Right renal pelvis (tissue), 4 donors: ENCODE measurements around the gene TM4SF1. TPM values are rescaled to one million over a fixed set of nuclear protein-coding genes. Genes with fewer than 3 reads are reported as not detected.

Experiments used
- DNase-seq, 4 donors: peaks; one replicate each; pipeline ENCODE4 v3.0.0-alpha.2; 2013; ENCODE audit warnings: low read depth in 4 of 4, low spot score in 3 of 4, missing footprints in 1 of 4
- polyA plus RNA-seq, 4 donors: library from polyadenylated mRNA; unstranded; fragments of 120-200 nt; gene quantifications; one replicate each; pipeline ENCODE4 v1.2.1, GENCODE V29; 2013; ENCODE audit not compliant: insufficient read length in 4 of 4

Gene TM4SF1, protein sequence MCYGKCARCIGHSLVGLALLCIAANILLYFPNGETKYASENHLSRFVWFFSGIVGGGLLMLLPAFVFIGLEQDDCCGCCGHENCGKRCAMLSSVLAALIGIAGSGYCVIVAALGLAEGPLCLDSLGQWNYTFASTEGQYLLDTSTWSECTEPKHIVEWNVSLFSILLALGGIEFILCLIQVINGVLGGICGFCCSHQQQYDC
- 10 to 100 TPM; 62.9 to 84.1 (median 70.8) TPM for polyA plus RNA-seq

DNA sequence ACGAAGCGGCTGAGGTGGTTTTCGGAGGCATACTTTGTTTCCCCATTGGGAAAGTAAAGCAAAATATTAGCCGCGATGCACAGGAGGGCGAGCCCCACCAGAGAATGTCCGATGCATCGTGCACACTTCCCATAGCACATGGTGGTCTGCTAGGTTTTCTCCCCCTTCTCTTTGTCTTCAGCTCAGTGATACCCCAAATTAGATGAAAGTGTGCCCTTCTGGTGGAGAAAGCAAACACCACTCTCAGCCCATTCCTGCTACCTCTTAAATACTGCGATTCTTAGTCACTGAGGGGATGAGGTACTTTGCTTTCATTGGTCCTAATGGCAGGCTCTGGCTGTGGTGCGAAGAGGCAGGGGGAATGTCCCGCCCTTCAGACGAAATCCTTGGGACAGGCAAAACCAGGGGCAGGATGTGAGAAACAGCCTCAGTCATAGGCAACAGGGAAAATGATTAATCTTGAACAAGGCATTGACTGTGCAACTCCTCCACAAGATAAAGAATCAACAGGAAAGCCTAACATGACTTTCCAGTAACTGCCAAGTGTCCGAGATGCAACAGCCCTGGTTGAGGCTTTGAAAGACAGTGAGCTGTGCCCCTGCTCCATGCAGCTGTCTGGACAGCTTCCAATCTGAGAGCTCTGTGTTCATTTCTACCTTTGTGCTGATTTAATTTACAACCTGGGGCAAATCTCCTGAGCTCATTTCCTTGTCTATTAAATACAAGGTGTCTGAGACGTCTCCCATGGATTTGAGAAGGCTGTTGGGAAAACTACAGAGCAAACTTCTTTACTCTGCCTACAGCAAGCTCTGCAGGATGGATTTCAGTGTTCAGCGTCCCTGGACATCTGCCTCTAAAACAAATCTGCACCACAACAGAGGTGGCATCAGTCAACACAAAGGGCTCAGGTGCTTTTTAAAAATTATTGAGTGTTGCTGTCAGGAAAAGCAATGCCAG lies at the start of gene TM4SF1:
Gene TM4SF1, minus strand, starts transcription at position 242 of the 957 bp plus-strand sequence. Its CDS starts 102 bp downstream, at position 140.
- DNase-seq: peak in 2 of 4 donors; percentile 18 to 19

DNA sequence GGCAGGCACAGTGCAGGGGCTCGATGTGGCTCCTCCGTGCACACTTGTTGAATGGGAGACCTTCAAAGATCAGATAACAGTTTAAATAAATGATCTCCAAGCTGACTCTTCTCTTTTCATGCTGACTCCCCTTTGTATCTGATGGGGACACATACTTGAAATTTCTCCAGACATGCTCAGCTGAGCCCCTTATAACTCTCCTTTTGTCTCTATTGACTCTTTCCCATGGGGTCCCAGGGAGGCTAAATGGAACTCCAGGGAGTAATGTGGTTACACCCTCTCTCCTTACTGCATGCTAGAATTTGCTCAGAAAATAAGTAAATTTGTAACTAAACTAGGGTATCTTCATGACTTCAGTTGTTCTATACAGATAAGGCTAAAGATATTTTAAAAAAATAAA lies 48.9 kb upstream of the TM4SF1 start:
- DNase-seq: no peak

DNA sequence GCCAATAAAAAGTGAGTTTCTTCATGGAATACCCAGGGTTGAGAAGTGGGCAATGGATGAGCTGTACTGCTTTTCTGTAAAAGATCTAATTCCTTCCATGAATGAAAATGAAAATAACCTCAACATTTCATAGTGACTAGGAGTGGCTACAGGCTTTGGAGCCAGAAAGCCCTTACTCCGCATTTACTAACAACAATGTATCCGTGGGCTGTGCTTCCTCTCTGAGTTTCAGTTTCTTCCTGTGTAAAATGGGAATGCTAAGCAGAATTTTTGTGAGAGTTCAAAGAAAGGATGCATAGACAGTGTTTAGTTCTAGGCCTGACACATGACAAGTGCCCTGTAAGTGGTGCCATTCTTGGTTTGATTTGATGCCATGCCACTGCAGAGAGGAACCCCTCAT lies 47.5 kb upstream of the TM4SF1 start:
- no peak for DNase-seq

DNA sequence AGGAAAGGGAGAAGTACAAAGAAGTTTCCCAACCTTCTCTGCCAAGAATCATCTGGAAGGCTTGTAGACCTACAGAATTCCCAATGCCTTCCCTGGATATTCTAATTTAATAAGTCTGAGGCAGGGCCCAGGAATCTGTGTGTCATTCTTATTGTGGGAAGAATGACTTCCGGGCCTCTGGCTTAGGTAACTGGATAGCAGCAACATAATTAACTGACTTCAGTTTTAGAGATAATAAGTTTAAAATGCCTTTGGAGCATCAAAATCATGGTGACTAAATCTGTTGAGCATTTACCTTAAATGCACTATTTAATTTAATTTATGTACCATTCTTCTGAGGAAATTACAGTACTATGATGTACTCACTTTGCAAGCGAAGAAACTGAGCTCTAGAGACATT lies 44.3 kb upstream of the TM4SF1 start:
- no peak for DNase-seq

DNA sequence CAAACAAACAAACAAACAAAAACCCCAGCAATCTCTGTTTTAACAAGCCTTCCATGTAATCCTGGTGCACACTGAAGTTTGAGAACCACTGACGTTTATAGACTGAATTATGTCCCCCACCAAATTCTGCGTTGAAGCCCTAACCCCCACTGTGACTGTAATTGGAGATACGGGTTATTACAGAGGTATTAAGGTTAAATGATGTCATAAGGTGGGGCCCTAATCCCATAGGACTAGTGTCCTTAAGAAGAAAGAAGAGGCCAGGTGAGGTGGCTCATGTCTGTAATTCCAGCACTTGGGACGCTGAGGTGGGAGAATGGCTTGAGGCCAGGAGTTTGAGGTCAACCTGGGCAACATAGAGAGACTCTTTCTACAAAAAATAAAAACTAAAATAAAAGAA lies 42.4 kb upstream of the TM4SF1 start:
- DNase-seq: no peak

DNA sequence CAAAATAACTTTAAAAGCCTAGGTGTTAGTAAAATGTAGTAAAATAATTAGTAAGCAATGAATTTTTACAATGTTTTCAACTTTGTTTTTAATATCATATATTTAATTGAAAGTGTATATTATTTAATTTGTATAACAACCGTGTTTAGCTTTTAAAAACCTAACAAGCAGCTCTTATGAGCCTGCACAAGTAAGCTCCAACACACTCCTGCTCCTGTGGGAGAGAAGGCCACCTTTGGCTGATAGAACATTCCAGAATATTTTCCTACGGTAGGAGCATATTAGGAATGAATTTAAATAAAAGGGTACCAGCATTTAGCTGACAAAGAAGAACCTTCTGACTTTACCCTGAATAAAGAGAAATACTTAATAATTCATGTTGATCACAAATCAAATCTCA lies 40.3 kb upstream of the TM4SF1 start:
- DNase-seq: no peak

DNA sequence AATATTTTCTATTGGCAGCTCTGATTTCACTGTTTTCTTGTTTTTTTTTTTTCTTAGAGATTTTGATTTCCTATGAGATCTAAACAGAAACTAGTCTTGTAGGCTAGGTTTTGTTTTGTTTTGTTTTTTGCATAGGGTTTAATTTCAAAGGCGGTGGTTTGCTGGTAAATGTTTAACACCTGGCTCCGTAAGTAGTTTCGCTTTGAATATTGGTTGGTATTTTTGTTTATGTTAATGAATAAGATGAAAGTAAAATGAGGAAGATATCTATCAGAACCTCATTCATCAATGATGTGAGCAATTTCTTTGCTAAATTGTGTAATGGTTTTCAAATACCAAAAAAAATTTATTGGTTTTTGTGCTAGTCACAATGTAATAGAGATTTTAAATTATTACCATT lies 39.7 kb upstream of the TM4SF1 start:
- DNase-seq: no peak

DNA sequence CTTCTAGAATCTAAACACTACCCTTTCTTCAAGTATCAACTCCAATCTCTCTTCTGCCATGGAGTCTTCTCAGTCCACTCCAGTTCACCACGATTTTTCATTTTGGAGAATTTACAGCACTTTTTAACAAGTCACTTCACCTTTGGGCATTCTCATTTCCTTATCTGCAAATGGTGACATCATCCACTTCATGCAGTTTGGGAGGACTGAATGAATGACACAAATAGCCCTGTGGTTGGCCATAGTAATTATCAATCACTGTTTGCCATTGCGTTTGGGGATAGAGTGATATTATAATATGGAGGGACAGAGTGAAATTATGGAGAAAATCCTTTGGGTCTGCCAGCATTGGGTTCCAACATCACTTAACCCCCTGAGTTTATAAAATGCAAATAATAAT lies 38.0 kb upstream of the TM4SF1 start:
- DNase-seq: no peak

DNA sequence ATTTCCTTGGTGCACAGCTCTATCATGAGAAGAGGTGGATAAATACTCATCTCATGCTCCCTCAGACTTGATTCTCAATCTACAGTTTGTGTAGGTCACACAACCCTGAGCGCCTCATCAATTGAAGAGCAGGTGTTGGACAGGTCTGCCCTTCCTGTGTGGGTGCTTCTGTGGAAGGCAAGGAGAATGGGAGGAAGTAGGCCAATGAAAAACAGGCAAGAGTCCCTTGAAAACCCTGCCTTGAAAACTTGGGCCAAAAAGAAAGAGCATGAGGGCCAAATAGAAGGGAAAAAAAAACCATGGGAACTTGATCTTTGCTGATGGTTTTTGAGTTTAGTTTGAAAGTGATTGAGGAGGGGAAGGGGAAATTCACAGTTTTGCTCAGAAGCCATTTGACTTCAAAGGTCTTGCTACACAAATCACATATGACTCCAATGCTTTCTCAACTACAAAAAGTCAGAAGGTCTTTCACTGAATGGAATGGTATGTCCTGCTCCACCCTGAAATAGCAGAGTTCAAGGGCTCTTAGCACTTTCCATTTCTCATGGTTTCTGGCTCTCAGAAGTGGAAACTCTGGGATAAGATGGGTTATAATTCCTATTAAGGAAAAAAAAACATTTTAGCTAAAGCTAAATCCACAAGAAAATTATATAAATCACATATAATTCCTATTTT lies 37.2 kb upstream of the TM4SF1 start:
- DNase-seq: peak in 2 of 4 donors; percentile 13 to 18

DNA sequence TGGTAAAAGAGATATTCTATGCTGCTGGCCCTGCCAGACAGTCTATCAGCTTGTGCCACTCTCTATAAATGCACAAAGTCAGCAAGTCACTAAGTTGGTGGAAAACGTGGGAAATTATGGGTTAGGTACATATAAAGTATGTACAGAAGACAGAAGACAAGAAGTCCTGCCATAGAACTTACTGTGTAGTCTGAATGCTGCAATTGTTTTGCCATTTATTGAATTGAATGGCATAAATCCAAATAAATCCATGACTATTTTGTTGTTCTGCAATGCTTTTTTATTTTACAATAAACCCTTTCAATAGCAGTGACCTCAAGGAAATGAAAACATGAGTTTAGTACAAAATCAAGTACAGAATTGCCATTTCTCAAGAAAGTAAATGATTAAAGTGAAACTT lies 34.1 kb upstream of the TM4SF1 start:
- no peak for DNase-seq

DNA sequence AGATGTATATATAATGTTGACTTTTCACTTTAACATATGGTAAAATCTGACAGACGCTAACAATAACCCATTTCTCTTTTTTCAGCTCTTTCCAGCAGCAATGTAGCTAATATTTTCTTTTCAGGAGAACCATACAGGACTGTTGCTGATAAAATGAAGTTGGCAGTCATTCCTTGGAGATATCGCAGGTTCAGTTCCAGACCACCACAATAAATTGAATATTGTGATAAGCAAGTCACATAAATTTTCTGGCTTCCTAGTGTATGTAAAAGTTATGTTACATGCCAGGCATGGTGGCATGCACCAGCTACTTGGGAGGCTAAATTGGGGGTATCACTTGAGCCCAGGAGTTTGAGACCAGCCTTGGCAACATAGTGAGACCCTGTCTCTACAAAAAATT lies 31.9 kb upstream of the TM4SF1 start:
- no peak for DNase-seq

DNA sequence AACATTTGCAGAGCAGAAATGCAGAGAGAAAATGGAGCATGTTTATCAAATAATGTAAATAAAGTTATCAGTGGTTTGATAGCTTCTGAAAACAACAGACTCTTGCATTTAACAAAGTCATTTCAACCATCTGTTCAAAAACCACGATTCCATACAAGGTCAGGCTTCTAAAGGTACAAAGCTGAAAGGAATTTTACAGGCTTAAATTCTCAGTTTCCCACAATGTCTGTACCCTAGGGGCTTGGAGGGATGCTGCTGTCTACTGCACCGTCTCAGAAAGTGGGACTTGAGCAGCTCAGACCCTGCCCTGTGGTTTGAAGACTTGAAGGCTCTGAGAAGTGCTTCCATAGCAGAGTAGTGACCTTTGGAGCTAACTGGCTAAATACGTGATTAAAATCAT lies 30.4 kb upstream of the TM4SF1 start:
- no peak for DNase-seq

DNA sequence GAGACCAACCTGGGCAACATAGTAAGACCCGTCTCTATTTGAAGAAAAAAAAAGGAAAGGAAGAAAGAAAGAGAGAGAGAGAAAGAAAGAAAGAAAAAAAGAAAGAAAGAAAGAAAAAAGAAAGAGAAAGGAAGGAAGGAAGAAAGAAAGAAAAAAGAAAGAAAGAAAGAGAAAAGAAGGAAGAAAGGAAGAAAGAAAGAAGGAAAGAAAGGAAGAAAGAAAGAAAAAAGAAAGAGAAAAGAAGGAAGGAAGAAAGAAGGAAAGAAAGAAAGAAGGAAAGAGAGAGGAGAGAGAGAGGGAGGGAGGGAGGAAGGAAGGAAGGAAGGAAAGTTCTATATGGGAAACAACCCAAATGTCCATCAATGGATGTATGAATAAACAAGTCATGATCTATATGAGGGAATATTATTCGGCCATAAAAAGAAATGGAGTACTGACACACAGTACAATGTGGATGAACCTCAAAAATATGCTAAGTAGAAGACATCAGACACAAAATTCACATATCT lies 28.8 kb upstream of the TM4SF1 start:
- no peak for DNase-seq

DNA sequence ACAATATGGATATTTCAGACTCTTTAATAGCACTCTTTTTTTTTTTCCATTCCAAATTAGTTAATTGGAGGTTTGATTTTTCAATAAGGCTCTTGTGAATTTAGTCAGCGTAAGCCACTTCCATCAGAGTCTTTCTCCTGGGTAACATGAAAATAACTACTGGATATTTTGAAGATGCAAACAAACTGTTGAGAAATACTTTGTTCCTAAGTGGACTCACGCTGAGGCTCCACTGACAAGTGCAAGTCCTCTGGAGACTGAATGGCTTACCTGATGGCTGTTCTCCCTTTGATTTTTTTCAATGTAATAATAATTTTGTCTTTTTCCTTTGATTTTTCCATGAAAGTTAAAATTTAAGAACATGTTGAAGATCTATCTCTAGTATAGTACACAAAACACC lies 26.0 kb upstream of the TM4SF1 start:
- DNase-seq: no peak

DNA sequence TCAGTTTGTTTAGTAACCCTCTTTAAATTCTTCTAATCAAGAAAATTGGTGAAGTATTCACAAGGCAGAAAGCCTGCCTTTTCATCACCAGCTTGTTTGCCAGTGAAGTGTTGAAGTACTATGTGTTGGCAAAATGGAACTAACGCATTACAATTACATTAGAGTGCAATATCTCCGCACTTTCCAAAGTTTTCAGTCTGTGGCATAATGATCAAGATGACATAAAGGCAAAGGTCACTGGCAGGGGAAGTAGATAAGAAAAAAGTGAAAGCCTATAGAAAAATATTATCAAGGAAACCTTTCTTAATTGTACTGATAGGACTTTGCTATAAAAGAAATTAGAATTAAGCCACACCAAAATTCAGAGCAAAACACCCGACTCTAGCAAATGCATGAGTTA lies 25.0 kb upstream of the TM4SF1 start:
- no peak for DNase-seq

DNA sequence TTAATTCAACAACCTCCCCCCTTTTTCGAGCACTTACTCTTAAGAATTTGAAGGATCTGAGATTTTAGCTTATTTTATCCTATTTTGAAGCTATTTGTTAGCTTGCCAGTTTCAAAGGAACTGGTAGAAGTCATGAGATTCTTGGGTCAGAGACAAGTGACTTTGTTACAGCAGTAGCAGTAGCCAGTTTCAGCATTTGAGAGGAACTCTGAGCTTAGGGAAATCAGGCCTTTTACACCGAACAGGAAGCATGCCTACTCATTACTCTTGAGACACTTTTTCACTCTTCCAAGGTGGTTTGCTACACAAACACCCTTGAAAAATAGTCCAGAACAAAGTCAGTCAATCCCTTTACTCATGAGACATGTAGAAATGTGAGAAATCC lies 24.5 kb upstream of the TM4SF1 start:
- DNase-seq: no peak

DNA sequence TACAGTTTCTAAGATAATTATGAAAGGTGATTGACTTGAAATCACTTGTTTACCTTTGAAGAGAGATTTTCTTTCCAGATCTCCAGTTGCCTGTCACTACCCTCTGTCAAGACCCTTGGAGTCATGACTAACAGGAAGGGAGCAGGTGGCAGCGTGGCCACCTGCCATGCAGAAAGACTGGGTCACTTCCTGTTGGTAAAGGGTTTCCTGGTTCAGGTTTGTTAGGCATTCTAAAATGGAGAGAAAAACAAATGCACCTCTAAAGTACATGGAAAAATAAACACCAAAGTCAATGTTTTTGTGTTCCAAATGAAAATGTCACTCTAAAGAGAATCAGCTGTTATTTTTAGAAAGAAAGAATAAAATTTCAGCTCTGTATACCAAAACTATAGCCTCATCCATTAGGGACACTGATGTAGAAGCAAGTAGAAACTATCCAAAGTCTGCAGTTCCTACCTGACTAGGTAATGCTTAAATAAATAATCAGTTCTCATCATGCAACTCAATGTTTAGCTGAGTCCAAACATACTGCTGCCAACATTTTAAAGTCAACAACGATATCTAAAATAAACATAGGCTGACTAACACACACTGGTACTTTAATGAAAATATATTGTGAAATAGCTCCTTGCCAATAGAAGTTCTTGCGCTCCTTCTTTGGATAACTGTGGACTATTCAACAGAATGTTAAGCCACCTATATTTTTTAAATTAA lies 23.9 kb upstream of the TM4SF1 start:
- no peak for DNase-seq

DNA sequence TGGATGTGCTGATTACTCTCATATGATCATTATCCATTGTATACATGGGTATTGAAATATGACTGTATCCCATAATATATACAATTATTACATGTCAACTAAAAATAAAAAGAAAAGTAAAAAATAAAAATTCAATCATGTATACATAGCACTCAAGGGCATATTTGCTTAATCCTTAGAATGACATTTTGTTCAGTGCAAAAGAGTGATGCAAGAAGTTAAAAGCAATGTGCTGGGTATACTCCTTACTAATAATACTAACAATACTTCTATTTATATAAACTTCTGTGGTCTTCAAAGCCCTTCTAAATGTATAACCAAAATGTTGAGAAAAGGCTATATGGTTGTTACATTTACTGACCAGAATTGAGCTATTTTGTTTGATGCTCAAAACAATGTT lies 23.2 kb upstream of the TM4SF1 start:
- DNase-seq: no peak

DNA sequence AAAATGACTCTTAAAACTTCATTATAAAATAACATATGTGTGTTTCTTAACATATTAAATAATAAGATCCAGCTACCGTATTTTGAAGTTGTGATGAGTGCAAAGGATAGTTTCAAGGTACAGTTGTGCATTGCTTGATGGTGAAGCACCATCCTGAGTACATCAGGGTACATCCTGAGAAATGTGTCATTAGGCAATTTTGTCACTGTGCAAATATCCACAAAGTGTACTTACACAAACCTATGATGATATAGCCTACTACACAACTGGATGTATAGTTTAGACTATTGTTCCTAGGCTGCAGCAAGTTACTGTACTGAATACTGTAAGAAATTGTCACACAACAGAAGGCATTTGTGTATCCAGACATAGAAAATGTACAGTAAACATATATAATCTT lies 20.8 kb upstream of the TM4SF1 start:
- no peak for DNase-seq

DNA sequence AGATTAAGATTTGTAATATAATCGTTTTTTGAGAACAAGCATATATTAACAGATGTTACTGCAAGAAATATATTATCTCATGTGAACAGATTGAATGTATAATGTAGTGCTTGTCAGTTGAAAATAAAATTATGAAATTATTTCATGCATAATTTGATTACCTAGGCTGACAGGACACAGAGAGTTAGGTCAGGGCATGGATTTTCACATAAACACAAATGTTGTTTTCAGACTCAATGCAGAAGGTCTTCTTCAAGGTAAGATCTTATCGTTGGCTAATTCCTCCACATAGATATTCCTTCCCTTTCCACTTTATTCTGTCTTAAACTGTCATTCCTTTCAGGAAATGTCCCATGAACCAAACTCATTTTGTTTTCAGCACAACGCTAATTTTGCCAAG lies 20.1 kb upstream of the TM4SF1 start:
- no peak for DNase-seq

DNA sequence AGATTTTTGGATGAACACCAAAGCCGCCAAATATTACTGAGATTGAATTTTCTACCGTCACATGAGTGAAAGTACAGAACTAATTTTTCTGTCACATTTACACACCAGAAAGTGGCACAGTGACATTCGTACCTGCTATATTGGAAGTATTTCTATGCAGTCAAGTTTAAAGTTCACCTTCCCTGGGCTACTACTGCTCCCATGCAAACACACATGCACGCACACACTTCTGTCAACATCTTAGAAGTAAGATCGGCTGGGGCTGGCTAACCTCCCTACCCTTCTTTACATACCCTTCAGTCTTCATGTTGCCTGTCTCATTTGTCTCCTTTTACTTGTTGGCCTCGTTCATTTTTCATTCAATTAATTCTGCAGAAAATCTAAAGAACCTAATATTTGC lies 19.0 kb upstream of the TM4SF1 start:
- no peak for DNase-seq
